ENCODE measurements around the gene ACOX3.

ACOX3 gene

GRCh38 chr4:8322794-8323704 is 117.5 kb downstream of the ACOX3 start:
- no peak for DNase-seq (ENCODE audit: low read depth in 2 of 2)

DNA sequence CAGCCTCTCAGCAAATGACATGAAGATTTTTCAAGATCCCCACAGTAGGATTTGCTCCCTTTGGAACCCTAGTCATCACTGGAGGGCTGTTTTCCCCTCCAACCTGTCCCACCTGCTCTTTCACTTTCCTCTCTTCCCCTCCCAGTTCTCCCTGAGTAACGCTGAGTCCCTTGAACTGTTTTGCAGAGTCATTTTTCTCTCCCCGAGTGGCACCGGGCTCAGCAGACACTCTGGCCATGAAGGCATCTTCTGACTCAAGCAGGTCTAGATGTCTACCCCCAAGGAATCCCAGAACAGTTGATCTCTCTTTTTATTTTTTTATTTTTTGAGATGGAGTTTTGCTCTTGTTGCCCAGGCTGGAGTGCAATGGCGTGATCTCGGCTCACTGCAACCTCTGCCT is 118.8 kb downstream of the ACOX3 start:
- DNase-seq (ENCODE audit: low read depth in 2 of 2) = no peak

- DNase-seq (ENCODE audit: low read depth in 2 of 2) = no peak
These were observed 119.3 kb downstream of the ACOX3 start for GRCh38 chr4:8321220-8321619.

DNA sequence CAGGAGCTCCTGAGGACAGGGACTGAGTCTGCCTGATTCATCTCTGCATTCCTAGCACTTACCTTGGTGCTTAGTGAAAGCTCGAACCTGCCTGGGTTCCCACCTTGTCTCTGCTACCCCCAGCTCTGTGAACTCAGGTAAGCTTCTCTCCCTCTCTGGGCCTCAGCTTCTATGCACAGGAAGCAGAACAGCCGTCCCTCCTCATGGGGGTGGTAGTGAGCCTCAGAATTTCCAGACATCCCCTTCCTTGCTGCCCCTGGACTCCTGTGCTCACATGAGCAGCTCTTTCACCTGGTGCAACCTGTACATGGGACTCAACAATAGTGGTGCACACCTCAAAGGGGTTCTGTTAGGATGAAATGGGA is 120.2 kb downstream of the ACOX3 start:
- DNase-seq (ENCODE audit: low read depth in 2 of 2) = no peak

DNA sequence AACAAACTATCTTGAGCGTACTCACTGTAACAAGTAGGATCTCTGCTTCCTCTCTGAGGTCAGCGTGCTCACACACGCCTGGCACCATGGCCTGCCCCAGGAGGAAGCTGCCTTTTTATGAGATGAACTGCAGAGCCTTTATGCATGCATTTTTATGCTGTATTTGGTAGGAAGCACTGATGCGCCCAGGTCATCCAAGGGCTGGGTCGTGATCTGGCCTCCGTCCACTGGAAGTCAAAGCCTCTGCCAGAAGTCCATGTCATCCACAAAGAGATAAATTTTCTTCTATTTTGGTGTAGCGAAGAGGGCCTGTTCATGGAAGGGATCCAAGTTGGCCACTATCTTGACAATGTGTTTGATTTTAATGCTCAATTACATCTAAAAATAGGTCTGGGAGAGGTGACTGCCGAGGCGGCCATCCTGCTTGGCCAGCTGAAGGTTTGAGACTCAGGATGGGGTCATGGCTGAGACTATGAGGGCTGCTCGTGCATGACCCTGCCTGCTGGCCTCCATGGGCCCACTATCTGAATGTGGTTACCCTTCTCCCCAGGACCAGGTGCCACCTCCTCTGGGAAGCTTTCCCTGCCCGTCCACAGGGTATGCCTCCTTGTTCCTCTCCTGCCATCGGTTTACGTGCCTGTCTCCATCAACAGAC is 120.7 kb downstream of the ACOX3 start:
- no peak for DNase-seq (ENCODE audit: low read depth in 2 of 2)

DNA sequence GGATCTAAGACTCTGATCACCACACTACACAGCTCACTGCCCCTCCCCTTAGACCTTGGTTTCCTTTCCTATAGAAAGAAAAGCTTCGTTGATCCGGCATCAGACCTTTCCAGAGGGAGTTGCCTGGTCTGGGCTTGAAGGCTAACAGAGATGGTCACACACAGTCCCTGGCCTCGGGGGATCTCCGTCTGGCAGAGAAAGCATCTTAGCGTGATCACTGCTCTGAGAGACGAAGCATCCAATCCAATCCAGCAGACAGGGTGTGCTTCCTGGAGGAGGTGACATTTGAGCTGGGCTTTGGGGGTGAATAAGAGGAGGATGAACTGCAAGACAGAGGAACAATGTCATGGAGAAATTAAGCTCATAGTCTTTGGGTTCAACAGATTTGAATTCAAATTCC is 121.5 kb downstream of the ACOX3 start:
- DNase-seq (ENCODE audit: low read depth in 2 of 2) = no peak

DNA sequence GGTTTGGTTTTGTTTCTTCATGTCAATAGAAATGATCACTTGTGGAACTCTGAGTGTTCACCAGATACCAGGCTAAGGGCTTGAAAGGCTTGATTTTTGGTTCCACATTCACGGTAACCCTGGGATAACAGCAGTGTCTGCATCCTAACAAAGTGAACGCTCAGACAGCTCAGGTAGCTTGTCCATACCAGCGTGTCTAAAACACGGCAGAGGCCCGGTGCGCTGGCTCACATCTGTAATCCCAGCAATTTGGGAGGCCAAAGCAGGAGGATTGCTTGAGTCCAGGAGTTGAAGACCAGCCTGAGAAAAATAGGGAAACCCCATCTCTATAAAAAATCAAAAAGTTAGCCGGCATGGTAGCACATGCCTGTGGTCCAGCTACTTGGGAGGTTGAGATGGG is 122.0 kb downstream of the ACOX3 start:
- no peak for DNase-seq (ENCODE audit: low read depth in 2 of 2)

- DNase-seq (ENCODE audit: low read depth in 2 of 2) = no peak
These were observed 123.0 kb downstream of the ACOX3 start for GRCh38 chr4:8317474-8317873.

DNA sequence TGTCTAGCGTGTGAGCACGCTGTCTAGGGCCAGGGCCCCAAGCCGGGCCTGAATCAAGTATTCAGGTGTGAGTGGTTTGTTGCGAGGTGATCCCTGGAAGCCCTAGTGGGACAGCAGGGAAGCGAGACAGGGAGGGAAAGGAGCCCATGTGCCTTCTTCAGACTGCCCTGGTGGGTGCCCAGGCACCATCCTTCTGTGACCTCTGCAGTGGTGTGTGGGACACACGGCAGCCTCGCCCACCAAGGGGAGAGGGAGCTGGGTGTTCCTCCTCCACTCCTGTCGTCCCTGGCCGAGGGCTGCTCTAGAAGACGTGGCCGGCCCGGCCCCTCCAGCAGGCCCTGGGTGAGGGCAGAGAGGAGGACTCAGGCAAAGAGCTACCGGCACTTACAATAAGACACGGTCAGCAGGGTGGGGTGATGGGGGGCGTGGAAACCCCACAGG is 123.6 kb downstream of the ACOX3 start:
- DNase-seq (ENCODE audit: low read depth in 2 of 2) = no peak
